Activated T-cell treated with anti-CD3 and anti-CD28 coated beads for 4 hours (primary cell): Measurements from ENCODE around the gene MET.

Experiments
- DNase-seq: peaks from one replicate; pipeline ENCODE4 v3.0.0-alpha.2; 2020

The MET gene

DNA sequence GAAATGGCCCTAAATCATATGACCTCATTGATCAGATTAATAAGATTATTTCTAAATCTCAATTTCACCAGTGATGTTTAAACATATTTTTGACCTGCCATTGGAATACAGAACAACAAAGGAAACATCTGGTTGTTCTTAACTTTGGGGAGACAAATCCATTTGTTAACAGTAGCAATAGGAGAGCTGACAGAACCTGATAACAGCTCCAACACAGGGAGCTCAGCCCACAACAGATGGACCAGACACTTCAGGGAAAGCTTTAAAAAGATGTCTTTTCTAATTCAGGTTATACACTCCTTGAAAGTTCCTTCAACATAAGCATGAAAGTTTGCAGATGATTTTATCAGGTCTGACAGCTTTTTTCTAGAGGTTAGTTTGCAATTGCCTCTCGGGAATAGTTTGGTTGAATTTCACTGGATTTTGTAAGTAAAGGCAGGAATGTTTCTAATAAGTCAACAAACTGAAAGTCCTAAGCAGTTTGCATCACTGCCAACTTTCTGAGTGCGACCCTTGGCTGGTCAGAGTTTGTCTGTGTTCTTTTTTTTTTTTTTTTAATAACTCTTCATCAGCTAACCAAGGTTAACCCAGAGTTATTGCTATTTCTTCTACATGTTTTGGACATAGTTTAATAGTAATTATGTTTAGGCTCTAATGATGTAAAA, 6.5 kb upstream of the MET start:
- DNase-seq: no peak

DNA sequence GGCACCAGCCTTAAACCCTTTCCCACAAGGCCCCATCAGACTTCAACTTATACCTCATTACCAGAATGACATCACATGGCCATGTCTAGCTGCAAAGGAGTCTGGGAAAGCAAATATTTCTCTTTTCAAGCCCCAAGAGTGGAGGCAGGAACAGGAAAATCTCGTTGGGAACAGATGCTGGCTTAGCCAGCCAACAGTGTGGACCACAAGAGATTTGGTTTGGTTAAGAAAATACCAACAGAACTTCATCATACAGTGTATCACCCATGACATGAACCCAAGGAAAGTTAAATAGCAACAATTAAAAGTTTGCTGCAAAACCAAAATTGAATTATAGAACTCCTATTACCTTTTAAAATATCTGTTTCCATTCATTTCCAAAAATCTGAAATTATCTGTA, 2.2 kb upstream of the MET start:
- no peak for DNase-seq

DNA sequence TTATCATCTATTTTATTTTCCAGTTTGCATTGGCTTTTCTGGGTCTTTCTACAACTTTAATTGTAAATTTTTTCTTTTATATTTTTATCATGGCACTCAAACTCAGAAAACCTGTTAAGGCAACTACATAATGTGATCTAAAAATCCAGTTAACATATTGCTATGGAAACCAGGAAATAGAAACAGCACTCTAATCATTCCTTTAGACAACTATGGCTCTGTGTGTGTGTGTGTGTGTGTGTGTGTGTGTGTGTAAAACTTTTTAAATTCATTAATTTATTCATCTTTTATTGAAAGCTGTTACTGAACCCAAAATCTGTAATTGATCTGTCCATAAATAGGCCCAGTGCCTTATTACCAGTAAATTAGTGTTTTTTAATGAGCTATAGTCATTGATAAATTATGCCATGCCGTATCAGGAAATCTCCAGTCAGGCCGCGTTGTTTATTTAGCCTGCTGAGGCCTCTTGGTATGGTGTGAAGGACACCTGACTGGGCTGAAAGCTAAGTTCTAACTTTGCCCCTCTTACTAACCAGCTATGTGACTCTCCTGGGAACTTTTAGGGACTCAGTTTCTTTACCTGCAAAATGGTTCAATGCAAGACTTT, 1.5 kb upstream of the MET start:
- no peak for DNase-seq

DNA sequence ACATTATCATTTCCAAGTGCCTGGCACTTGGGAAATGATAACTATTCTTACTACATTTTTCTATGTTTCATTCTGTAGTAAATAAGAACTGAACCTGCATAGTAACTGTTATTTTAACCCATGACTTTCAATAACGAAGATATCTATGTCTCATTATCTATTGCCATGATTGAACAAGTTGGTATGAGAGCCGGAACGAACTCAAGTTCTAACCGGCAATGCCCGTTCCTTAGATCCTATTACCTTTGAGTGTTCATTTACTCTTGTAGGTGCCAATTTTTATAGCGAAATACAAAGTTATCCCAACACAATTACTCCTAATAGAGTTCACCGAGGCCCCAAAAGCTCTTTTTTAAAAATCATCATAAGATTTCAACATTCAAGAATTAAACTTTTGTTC, 885 bp upstream of the MET start:
- no peak for DNase-seq

DNA sequence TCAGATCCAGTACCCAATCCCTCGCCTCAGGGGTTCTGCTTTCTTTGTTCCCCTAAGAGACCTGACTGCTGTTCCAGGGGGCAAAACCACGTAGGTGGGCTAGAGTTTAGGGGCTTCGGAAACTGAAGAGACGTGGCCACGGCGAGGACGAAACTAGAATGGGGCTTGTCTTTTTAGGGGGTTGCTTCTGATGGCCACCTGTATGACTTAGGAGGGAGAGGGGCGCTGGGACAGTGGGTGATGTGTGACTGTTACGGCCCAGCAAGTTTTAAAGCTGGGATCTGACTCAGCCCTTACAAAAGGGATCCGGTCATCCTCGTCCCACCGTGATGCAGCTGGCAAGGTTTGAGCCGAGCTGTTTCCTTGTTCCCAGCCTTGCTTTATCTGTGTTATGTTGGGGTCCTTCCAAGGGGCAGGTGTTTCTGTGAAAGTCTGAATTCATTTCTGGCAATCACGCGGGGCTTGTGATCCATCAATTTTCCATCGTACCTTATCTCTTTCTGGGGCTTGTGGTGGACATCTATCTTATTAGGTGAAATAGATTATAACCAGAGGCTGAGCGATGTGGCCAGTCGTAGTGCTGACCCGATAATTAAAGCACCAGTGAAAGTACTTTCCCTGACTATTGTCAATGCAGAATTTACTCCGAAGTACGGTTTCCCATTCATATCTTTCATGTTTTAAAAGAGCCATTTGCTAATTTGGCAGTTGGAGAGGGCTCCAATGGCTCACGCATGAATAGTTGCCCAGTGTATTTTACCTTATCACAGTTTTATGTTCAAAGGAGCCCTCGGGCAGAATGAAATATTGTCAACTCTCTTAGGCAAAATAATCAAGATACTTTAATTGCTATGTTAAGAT, 830 bp downstream of the MET start:
- no peak for DNase-seq

DNA sequence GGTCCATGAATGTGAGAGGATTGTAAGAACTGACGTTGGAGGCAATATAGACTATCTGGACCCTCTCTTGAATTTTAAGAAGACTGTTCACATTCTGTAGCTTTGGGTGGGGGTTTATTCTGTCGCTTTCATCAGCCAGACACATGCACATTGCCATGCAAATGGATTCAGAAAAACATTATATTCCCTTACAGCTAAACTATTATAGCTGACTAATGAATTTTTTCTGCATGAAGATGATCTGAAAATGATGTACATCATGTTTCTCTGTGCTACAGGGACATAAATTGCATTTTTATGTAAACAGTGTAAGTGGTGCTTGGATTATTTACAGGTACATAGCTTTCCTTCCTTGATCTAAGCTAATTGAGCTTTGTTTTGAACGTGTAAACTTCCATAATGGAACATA, 1.5 kb downstream of the MET start:
- DNase-seq: no peak

DNA sequence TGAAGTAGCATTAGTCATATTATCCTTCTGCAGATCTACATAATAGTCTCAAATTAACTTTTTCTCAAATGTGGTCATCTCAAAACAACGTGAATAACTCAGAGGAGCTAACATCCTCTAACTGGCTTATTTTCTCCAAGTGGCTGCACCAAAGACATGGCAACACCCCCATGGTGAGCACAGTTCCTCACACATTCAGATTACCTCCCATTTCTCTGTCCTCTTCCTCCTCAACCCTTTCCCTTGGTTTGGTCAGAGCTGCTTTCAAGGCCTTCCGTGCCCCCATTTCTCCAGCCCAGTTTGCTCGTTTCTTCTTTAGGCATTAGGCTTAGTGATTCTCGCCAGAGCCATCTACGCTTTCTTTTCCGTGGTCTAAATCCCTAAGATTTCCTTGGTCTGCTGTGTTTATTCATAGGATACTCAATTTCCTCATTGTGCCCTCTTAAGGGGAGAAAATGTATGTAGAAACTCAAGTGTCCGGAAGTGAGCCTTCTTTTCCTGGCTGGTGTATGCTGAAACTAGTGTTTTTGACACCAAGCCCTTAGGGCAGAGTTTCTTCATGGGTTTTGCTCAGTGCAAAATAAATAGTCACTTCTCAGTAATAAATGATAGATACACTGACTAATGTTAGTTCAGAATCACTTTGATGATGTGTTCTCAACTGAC, 2.6 kb downstream of the MET start:
- no peak for DNase-seq

DNA sequence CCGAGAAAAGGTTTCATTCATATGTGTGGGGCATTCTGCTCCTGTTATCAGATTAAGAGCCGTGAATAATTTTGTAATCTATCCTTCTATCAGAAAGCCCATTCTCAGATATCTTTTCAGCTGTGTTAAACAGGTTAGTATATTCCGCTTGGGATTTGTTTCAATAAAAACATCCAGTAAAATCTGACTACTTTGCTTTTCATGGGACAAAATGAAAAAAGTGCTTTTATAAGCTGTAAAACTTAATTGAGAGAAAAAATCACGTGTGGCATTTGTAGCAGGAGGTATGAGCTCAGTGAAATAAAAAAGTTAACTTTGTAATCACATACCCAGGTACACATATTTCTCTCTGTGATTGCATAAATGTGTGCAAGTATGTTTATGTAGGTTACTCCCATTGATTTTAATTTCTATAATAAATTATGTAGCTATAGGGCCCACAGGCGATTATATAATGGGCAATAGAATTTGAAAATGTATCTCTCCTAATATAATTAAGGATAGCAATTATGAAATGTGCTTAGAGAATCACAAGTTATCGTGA, 3.9 kb downstream of the MET start:
- no peak for DNase-seq

DNA sequence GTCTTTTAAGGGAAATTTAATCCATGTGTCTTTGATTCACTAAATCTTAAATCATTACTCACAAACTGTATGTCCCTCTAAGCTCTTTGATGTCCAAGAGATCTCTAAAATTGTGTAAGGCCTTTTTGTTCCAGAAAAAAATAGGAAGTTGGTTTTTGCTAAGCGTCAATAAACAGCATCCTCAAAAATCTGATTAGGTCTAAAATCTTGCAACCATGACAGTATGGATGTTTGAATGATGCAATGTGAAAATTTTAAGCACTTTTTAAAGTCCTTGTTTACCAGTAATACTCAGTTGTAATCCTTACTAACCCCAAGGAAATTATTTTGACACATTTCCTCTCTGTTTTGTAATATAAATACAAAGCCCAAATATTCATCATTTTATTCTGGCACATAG, 6.8 kb downstream of the MET start:
- DNase-seq: no peak

DNA sequence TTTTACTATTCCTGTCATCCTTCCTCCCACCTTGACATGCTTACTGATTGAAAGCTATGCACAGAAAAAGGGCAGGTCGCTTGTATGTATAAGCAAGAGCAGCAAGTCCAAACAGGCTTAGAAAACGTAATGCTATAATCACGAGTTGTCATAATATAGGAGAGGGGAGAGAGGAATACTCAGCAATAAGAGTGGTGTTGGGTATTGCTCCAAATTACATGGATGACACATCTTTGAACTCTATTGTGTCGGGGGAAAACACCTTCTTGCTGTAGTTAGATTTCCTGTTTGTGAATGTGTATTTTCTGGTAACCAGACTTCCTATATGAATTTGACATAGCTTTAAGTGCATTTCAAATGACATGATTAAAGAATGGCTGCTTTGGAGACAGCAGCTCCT, 7.5 kb downstream of the MET start:
- no peak for DNase-seq

DNA sequence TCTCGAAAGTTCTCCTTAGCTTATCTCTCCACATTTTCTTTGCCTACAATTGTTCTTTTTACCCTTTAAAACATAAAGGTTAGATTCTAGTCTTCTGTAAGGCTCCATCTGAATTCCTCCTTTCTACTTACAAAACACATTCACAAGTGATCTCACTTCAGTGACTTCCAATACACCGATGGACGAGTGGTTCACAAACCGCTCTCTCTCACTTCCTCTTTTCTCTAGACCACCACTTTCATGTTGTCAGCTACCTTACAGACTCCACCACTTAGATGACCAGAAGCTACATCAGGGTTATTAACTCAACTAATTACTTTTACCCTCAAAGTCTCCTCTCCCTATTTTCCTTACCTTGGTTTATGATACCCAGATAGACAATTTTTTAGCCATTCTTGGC, 11.8 kb downstream of the MET start:
- DNase-seq: no peak

DNA sequence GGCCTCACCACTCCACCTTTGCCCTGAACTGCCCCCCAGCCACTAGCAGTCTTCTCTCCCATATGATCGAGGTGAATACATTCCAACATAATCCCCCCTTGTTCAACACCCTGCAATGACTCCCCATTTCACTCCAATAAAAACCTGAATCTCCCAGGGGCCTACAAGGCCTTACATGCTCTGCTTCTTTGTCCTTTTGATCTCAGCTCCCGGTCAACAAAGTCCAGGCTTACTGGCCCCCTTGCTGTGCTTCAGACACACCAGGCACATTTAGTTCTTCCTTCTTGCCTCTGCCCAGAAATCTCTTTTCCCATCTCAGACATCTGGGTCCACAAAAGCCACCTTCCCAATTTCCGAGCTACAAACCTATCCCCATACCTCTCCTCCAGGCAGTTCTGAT, 14.0 kb downstream of the MET start:
- DNase-seq: no peak

DNA sequence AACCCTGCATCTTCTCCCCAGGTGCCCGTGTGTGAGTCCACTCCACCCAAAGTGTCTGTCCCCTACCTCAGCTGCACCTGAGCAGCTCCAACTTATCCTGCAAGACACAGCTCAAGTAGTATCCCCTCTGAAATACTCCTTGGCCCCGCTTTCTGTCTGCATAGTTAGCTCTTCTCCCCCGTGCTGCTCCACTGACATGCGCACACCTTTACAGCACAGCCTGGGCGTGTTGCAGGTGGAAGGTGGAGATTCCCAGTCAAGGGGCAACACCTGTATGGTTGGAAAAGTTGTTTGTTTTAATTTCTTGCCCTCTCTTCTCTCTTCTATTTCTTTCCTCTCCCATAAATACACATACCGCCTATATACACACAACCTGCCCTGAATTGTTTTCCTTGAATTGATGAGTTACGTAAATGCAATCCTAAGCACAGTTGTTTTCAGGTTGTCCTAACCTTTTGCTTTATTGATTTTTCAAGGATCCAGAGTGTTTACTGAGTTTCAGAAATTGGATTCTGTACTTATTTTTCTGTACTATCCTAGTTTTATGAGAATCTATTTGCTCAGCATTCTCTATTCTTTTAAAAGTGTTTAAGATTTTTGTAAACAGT, 14.9 kb downstream of the MET start:
- no peak for DNase-seq

DNA sequence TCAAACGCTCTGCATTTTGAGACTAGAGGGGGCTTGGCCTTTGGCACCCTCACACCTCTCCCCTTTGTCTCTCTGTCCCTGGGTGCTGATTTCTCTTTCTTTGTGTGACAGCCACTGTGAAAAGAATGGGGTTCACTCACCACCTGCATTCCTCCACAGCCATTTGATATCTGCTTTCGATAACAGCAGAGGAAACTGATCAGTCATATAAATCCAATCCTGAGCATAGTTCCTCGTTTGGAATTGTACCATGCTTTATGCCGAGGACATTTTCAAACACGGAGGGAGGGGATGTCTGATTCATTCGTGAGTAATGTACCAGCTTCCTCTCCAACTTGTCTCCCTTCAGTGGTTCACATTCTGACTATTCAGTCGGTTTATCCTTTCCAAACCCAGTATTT, 15.8 kb downstream of the MET start:
- DNase-seq: no peak

DNA sequence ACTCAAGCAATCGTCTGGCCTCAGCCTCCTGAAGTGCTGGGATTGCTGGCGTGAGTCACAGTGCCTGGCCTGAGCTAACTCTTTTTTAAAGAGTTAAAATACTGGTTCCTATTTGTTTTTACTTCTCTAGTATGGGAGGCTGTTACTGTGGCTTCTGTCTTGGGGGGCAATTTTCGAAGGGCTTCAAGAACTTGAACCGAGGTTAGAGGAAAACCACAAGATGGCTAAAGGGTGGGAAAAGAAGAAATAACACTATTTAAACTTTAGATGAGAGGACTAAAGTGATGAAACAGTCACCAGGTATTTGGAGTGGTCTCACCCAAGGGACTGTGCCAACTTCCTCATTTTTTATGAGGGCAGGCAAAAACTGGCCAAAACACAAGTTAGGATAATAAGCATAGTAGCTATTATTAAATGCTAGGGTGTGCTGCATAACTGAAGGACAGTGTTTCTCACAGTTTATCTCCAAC, 17.8 kb downstream of the MET start:
- DNase-seq: no peak

DNA sequence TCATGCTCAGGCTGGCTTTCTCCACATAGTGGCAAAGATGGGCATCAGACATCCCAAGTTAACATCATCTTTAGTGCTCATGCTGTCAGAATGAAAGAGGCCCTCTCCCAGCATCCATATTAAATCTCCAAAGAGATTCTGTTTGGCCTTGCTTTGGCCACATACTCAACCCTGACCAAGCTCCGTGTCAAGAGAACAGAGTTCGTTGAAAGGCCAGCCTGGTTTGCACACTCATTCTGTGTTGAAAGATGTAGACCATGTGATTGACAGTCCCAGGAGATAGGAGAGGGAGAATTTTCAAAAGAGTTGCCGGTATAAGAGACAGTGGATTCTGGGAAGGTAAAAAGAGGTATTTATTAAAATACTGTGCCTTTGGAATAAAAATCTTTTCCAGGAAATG, 19.7 kb downstream of the MET start:
- no peak for DNase-seq

DNA sequence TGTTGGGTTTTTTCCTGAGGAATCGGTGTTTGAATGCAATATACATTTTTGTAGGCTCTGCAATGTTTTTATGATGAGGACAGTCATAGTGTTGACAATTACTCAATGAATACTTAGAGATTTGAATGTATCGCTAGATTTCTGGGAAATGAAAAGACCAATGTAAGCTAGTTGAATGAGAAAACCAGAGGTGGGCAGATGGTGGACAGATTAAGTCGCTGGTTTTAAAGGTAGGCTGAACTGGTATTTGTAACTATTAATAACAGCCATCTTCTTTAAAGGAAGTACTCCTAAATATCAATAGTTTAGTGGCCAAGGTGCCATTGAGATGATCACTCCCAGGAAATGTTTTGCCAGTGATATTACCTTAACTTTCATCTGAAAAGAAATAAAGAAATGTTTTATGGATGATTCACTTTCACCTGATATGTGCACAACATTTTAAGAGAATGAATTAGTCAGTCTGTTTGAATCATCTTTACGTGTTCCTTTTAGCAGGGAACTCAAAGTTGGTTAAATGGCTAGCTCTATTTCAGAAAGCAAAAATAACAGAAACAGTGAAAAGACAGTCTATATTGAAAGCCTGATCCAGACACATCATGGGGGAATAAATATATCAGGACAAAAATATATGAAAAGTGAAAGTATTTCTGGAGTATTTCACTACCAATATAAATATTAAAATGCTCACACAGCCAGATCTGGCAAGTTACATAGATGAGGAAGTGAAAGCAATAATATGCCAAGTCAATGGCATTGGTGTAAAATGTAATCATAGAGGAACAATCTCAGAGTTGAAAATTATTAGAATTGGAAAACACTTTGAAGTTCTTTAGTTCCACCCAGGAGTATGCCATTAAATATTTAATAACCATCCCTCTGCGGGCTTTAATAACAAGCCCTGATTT, 20.7 kb downstream of the MET start:
- no peak for DNase-seq

DNA sequence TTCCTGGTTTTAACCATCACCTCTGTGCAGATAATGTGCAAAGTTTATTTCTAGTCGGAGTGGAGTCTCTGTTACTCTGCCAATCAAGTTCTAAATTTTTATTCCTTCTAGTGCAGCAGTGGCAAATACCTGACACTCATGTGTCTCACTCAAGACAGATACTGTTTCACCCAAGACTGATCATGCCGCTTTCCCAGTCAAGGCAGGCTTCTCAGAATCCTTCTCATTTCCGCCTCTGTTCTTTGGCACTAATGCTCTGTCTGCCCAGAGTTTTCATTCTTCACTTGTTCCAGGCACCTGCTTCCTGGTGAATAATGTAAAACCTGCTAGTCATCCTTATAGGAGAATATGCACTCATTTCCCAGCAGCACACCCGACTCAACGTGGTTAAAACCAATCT, 24.7 kb downstream of the MET start:
- DNase-seq: no peak

DNA sequence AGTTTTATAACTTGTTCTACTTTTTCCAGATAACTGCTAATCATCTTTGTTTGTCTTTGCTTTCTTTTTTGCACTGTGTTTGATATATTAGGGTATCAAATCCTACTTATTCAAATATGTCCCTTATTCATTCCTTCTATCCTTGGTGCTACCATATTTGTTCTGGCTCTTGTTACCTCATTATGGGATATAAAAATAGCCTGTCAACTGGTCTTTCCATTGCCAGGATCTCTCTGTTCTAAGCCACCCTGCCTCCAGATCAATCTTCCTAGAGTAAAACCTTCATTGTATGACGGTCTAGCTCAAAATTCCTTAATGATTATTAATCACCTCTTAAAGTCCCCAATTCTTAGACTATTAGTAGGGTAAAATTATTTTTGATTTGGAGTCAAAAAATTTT, 25.2 kb downstream of the MET start:
- no peak for DNase-seq

DNA sequence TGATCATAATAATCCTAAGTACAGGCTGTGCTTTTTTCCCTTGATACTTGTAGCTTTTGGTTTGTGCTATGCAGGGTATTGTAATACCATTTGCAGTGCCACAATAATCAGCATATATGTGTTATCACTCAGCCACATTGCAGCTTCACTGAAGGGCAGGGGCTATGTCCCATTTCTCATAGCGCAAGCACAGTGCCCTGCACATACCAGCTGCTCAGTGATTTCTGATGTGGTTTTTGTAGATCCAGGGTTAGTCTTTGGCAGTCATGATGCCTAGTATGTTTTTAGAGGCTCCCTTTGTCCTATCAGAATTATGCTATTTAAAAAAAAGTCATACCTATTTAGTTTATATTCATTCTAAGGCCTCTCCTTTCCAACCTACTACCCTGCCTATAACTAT, 25.8 kb downstream of the MET start:
- no peak for DNase-seq

DNA sequence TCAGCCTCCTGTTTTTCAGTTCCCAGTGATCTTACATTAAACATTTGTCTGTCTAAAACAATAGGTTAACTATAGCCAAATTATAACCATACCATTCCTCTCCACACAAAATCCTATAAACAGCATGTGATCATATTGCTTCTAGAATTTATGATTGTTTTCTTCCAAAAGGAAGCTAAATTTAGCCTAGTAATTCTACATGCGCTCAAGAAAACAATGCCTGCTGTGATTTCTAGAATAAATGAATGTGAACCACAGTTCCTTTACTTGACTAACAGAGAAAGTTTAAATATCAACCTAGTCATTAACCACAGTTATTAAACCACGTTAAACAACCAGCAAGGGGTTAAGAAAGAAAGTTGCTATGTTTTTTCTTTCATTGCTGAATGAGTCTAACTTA, 26.4 kb downstream of the MET start:
- no peak for DNase-seq
